HG03354 (cell line): Measurements from ENCODE around the gene PDZD4.

Experiments
- ATAC-seq: cut with Tn5 transposase; IDR thresholded peaks from one replicate; pipeline ENCODE4 v1.9.1; 2021; ENCODE audit warnings: mild to moderate bottlenecking; ENCODE audit not compliant: unreplicated experiment, poor library complexity, severe bottlenecking

The PDZD4 gene

GRCh38 chrX:153816831-153817690 lies 13.3 kb downstream of the PDZD4 start:
- ATAC-seq: no peak

- ATAC-seq: no peak
Measured at GRCh38 chrX:153814591-153815315, 15.6 kb downstream of the PDZD4 start.

- no peak for ATAC-seq
Measured at GRCh38 chrX:153813161-153813560, 17.2 kb downstream of the PDZD4 start.

- no peak for ATAC-seq
Measured at GRCh38 chrX:153812220-153812619, 18.1 kb downstream of the PDZD4 start.

GRCh38 chrX:153807976-153808375 lies 22.4 kb downstream of the PDZD4 start:
- ATAC-seq: no peak

- no peak for ATAC-seq
Measured at GRCh38 chrX:153806999-153807575, 23.3 kb downstream of the PDZD4 start.

- ATAC-seq: no peak
Measured at GRCh38 chrX:153805436-153805835, 24.9 kb downstream of the PDZD4 start.

- ATAC-seq: no peak
Measured at GRCh38 chrX:153804621-153805020, 25.7 kb downstream of the PDZD4 start.

- ATAC-seq: no peak
Measured at GRCh38 chrX:153804100-153804595, 26.2 kb downstream of the PDZD4 start.

- ATAC-seq: no peak
Measured at GRCh38 chrX:153803211-153804099, 26.9 kb downstream of the PDZD4 start.

GRCh38 chrX:153802513-153803045 lies 27.8 kb downstream of the PDZD4 start:
- ATAC-seq: no peak

- ATAC-seq: no peak
Measured at GRCh38 chrX:153801669-153802068, 28.7 kb downstream of the PDZD4 start.

GRCh38 chrX:153800746-153801145 lies 29.6 kb downstream of the PDZD4 start:
- ATAC-seq: no peak

- ATAC-seq: no peak
Measured at GRCh38 chrX:153800177-153800722, 30.1 kb downstream of the PDZD4 start.

- no peak for ATAC-seq
Measured at GRCh38 chrX:153799326-153799725, 31.0 kb downstream of the PDZD4 start.

GRCh38 chrX:153797415-153798015 lies 32.8 kb downstream of the PDZD4 start:
- ATAC-seq: no peak

GRCh38 chrX:153794897-153795816 lies 35.2 kb downstream of the PDZD4 start:
- ATAC-seq: peak; percentile 2
